ENCODE data around the gene CNTROB.

- TF ChIP-seq, protein P1, sequence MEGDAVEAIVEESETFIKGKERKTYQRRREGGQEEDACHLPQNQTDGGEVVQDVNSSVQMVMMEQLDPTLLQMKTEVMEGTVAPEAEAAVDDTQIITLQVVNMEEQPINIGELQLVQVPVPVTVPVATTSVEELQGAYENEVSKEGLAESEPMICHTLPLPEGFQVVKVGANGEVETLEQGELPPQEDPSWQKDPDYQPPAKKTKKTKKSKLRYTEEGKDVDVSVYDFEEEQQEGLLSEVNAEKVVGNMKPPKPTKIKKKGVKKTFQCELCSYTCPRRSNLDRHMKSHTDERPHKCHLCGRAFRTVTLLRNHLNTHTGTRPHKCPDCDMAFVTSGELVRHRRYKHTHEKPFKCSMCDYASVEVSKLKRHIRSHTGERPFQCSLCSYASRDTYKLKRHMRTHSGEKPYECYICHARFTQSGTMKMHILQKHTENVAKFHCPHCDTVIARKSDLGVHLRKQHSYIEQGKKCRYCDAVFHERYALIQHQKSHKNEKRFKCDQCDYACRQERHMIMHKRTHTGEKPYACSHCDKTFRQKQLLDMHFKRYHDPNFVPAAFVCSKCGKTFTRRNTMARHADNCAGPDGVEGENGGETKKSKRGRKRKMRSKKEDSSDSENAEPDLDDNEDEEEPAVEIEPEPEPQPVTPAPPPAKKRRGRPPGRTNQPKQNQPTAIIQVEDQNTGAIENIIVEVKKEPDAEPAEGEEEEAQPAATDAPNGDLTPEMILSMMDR (IDR thresholded peaks at IDR 0.05) = no peak
- TF ChIP-seq POLR2AphosphoS5 (IDR thresholded peaks at IDR 0.05) = no peak
Observed at GRCh38 chr17:7885367-7886226, 46.4 kb upstream of the CNTROB start.
